Endothelial cell (in vitro differentiated cells): ENCODE results near the gene PRXL2A. TPM values are rescaled to one million over a fixed set of nuclear protein-coding genes. Genes with fewer than 3 reads are reported as not detected.

ENCODE experiments used
- DNase-seq: peaks from one replicate; pipeline ENCODE4 v3.0.0; 2021; ENCODE audit warnings: low spot score
- H3K27ac Mint-ChIP-seq: one replicate; pipeline ENCODE4 v1.8.0; 2021; ENCODE audit warnings: mixed read lengths, inconsistent platforms; ENCODE audit not compliant: unreplicated experiment
- H3K27me3 Mint-ChIP-seq: one replicate; pipeline ENCODE4 v1.8.0; 2021; ENCODE audit warnings: mild to moderate bottlenecking, moderate library complexity, mixed read lengths, inconsistent platforms; ENCODE audit not compliant: unreplicated experiment
- H3K36me3 Mint-ChIP-seq: one replicate; pipeline ENCODE4 v1.8.0; 2021; ENCODE audit warnings: mild to moderate bottlenecking, low read depth, mixed read lengths, inconsistent platforms; ENCODE audit not compliant: unreplicated experiment
- H3K4me1 Mint-ChIP-seq: one replicate; pipeline ENCODE4 v1.8.0; 2021; ENCODE audit warnings: mild to moderate bottlenecking, mixed read lengths, inconsistent platforms; ENCODE audit not compliant: unreplicated experiment
- H3K4me3 Mint-ChIP-seq: one replicate; pipeline ENCODE4 v1.8.0; 2021; ENCODE audit warnings: mild to moderate bottlenecking, mixed read lengths, inconsistent platforms; ENCODE audit not compliant: unreplicated experiment
- H3K9me3 Mint-ChIP-seq: one replicate; pipeline ENCODE4 v1.8.0; 2021; ENCODE audit warnings: mixed read lengths, inconsistent platforms; ENCODE audit not compliant: unreplicated experiment
- CTCF ChIP-seq: fragments of 200-600 bp; sonication (generic); IDR thresholded peaks from one replicate; pipeline ENCODE4 v1.5.0; 2021; ENCODE audit warnings: antibody characterized with exemption; ENCODE audit not compliant: unreplicated experiment
- total RNA-seq: library from RNA; stranded (reverse); fragmentation: NEBNext Ultra II Directional; extraction: Animal tissue kit (Norgen Biotek cat#: 25700); gene quantifications from one replicate; pipeline ENCODE4 v1.2.1, GENCODE V29; 2021; ENCODE audit not compliant: unreplicated experiment

Gene PRXL2A
- total RNA-seq, 1 donor from 2014 or later: 147 TPM

DNA sequence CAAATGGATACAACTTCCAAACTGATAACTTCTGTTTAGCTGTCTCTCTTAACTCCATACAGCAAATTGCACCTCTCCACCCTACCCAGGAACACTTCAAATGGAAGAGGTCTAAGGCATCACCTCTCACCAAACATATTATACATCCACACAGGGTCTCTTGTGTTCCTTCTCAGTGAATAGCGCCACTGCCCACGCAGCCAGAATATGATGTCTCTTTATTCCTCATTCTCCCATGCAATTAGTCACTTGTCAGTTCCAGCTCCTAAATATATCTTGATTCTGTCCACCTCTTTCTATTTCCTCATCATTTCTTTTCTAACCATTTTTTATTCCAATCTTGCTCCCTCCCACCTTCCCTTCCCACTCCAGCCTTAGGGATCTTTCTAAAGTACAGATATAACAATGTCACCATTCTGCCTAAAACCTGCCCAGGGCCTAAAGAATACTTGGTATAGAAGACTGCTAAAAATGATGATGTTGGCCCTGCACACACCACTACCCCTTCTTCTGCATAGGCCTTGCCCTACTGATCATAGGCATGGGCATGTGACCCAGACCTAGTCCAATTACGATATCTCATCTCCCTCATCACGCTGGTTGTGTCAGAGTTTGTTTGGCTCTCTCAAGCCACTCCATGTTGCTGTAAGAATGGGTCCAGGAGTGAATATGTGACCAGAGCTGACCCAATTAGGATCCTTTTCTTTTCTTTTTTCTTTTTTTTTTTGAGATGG, 40.0 kb downstream of the PRXL2A start:
- H3K4me3 Mint-ChIP-seq: no peak overlapping the region
- no peak overlapping the region for H3K27ac Mint-ChIP-seq

GRCh38 chr10:80449520-80449919, 41.2 kb downstream of the PRXL2A start:
- Mint-ChIP-seq H3K4me3 (no peak overlapping the region), H3K9me3 (no peaks in the 10 kb centered on the region), H3K4me1 (peaks cover 25% of the 10 kb centered on the region), H3K27me3 (peaks cover 24% of the 10 kb centered on the region), H3K27ac (no peak overlapping the region), H3K36me3 (peaks cover 4% of the 10 kb centered on the region)
- no peak for TF ChIP-seq CTCF
- DNase-seq: no peak

More for the DNA sequence above, 40.0 kb downstream of the PRXL2A start:
- no peak for DNase-seq
- TF ChIP-seq CTCF: no peak
- Mint-ChIP-seq H3K27me3 (peaks cover 24% of the 10 kb centered on the region), H3K4me1 (peaks cover 32% of the 10 kb centered on the region), H3K9me3 (no peaks in the 10 kb centered on the region), H3K36me3 (peaks cover 4% of the 10 kb centered on the region)

- H3K4me3 Mint-ChIP-seq: no peak overlapping the region
- H3K27me3 Mint-ChIP-seq: peaks cover 27% of the 10 kb centered on the region
- no peak overlapping the region for H3K27ac Mint-ChIP-seq
- no peaks in the 10 kb centered on the region for H3K9me3 Mint-ChIP-seq
- no peak for TF ChIP-seq CTCF
- DNase-seq: no peak
- H3K4me1 Mint-ChIP-seq: peaks cover 31% of the 10 kb centered on the region
- peaks cover 8% of the 10 kb centered on the region for H3K36me3 Mint-ChIP-seq
These were observed 42.8 kb downstream of the PRXL2A start for GRCh38 chr10:80451132-80451531.

GRCh38 chr10:80452069-80452468, 43.7 kb downstream of the PRXL2A start:
- Mint-ChIP-seq H3K4me1 (peaks cover 35% of the 10 kb centered on the region), H3K36me3 (peaks cover 9% of the 10 kb centered on the region), H3K27ac (no peak overlapping the region), H3K9me3 (no peaks in the 10 kb centered on the region), H3K4me3 (no peak overlapping the region), H3K27me3 (peaks cover 22% of the 10 kb centered on the region)
- no peak for DNase-seq
- no peak for TF ChIP-seq CTCF

DNA sequence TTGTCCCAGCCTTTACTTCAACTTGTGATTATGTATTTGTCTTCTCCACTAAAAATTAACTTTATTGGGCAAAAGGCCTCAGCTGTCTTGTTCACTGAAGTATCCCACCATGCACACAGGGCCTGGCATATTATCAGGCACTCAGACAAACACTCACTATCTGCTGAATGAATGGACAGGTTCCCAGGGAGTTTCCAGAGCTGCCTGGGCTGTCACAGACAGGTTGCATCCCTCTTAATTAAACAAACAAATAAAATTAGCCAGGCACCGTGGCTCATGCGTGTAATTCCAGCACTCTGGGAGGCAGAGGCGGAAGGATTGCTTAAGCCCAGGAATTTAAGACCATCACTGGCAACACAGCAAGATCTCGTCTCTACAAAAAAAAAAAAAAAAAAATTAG, 44.3 kb downstream of the PRXL2A start:
- H3K4me1 Mint-ChIP-seq: peaks cover 32% of the 10 kb centered on the region
- no peak overlapping the region for H3K4me3 Mint-ChIP-seq
- no peak overlapping the region for H3K27ac Mint-ChIP-seq
- H3K27me3 Mint-ChIP-seq: peaks cover 20% of the 10 kb centered on the region
- H3K36me3 Mint-ChIP-seq: peaks cover 6% of the 10 kb centered on the region
- DNase-seq: no peak
- TF ChIP-seq CTCF: no peak
- no peaks in the 10 kb centered on the region for H3K9me3 Mint-ChIP-seq
